Naive B cell (primary cell): ENCODE measurements around the gene TMEM51. TPM values are rescaled to one million over a fixed set of nuclear protein-coding genes. Genes with fewer than 3 reads are reported as not detected.
"Not testable (repeated sequence)": the region's sequence is repeated elsewhere in the genome, so short reads cannot be mapped to it uniquely, and the experiment has no call there.

Experiments
- ATAC-seq, 2 donors: fragments of 150-1000 bp; cut with Tn5 transposase; 2 replicates each; pipeline ENCODE4 v1.10.0; 2021; ENCODE audit warnings: low read depth in 2 of 2, mild to moderate bottlenecking in 2 of 2, moderate library complexity in 2 of 2
- DNase-seq: peaks from one replicate; pipeline ENCODE4 v3.0.0; 2022
- H3K27ac Mint-ChIP-seq, 6 donors: one replicate each; pipeline ENCODE4 v1.8.0; 2020 to 2022; ENCODE audit warnings: mild to moderate bottlenecking in 6 of 6, mixed read lengths in 6 of 6, moderate library complexity in 5 of 6, inconsistent platforms in 2 of 6
- H3K27me3 Mint-ChIP-seq, 3 donors: one replicate each; pipeline ENCODE4 v1.8.0; 2021 to 2022; ENCODE audit warnings: mixed read lengths in 3 of 3, mild to moderate bottlenecking in 1 of 3
- H3K36me3 Mint-ChIP-seq, 2 donors: one replicate each; pipeline ENCODE4 v1.8.0; 2020 to 2022; ENCODE audit warnings: mixed read lengths in 2 of 2, inconsistent platforms in 1 of 2, mild to moderate bottlenecking in 1 of 2
- H3K4me1 Mint-ChIP-seq, 3 donors: one replicate each; pipeline ENCODE4 v1.8.0; 2020 to 2022; ENCODE audit warnings: mixed read lengths in 3 of 3, inconsistent platforms in 1 of 3, mild to moderate bottlenecking in 1 of 3, moderate library complexity in 1 of 3
- H3K4me3 Mint-ChIP-seq, 8 donors: one replicate each; pipeline ENCODE4 v1.8.0; 2020 to 2022; ENCODE audit warnings: mild to moderate bottlenecking in 8 of 8, mixed read lengths in 8 of 8, moderate library complexity in 8 of 8, inconsistent platforms in 2 of 8
- H3K9me3 Mint-ChIP-seq, 7 donors: one replicate each; pipeline ENCODE4 v1.8.0; 2020 to 2022; ENCODE audit warnings: mixed read lengths in 7 of 7, mild to moderate bottlenecking in 5 of 7, inconsistent platforms in 2 of 7, moderate library complexity in 1 of 7
- polyA plus RNA-seq, 6 donors: library from polyadenylated mRNA; unstranded; fragments of 300-500 nt; fragmentation: Illumina TruSeq; gene quantifications; one replicate each; pipeline ENCODE4 v1.2.3, GENCODE V29; 2021; ENCODE audit warnings: low read depth in 6 of 6

TMEM51 gene
- polyA plus RNA-seq, 6 donors from 2014 or later: not detected

DNA sequence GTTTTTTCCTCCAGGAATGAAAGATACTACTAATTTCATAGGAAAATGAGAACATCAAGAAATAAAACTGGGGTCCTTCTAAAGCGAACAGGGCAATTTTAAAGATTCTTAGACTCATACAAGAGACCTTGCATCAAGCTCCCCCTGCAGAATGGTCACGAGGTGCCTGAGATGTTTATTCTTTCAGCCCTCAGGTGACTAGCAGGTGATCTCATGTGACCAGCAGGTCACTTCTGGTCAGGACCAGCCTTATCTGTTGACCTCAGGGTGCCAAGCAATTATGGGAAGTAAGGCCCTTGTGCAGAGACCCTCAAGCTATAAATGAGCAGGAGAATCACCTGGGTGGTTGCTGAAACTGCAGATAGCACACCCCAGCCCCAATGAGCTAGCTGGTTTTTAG, 20.6 kb upstream of the TMEM51 start:
- no peak overlapping the region for H3K4me3 Mint-ChIP-seq
- no peaks in the 10 kb centered on the region for H3K4me1 Mint-ChIP-seq
- H3K36me3 Mint-ChIP-seq: peaks cover 0 to 6% of the 10 kb centered on the region in 2 donors
- H3K27ac Mint-ChIP-seq: no peak overlapping the region
- peaks cover 2 to 7% (median 5%) of the 10 kb centered on the region in 7 donors for H3K9me3 Mint-ChIP-seq
- ATAC-seq: no peak
- DNase-seq: no peak
- H3K27me3 Mint-ChIP-seq: peaks cover 36 to 72% (median 59%) of the 10 kb centered on the region in 3 donors

DNA sequence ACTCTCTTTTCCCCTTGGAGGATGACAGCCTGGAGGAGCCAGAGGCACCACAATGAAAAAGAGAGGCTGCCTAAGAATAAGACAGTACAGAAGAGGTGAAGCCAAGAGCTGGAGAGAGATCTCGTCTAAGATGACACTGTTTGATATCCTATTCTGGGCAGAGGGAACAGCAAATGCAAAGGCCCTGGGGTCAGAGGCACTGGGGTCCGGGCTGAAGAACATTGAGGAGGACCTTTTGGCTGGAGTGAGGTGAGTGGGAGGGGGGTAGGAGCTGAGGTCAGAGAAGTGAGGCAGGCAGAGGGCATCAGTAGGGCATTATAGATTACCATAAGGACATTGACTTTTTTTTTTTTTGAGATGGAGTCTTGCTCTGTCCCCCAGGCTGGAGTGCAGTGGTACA, 19.3 kb upstream of the TMEM51 start:
- H3K27ac Mint-ChIP-seq: no peak overlapping the region
- peaks cover 0 to 4% of the 10 kb centered on the region in 2 donors for H3K36me3 Mint-ChIP-seq
- H3K4me3 Mint-ChIP-seq: no peak overlapping the region
- no peaks in the 10 kb centered on the region for H3K4me1 Mint-ChIP-seq
- peaks cover 39 to 73% (median 62%) of the 10 kb centered on the region in 3 donors for H3K27me3 Mint-ChIP-seq
- ATAC-seq (no peak), DNase-seq (no peak)
- H3K9me3 Mint-ChIP-seq: peaks cover 3 to 9% (median 6%) of the 10 kb centered on the region in 7 donors

DNA sequence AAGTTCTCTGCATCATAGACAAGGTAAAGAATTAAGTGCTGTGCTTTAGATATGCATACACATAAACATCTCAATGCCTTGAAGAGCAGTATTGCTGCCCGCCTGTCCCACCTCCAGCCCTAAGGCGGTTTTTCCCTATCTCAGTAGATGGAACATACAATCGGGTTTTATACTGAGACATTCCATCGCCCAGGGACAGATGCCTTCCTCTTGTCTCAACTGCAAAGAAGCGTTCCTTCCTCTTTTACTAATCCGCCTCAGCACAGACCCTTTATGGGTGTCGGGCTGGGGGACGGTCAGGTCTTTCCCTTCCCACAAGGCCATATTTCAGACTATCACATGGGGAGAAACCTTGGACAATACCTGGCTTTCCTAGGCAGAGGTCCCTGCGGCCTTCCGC, 17.9 kb upstream of the TMEM51 start:
- not testable (repeated sequence) for H3K36me3 Mint-ChIP-seq, DNase-seq, H3K4me3 Mint-ChIP-seq, ATAC-seq, H3K27ac Mint-ChIP-seq, H3K9me3 Mint-ChIP-seq, H3K4me1 Mint-ChIP-seq
- H3K27me3 Mint-ChIP-seq: peaks cover 38 to 72% (median 60%) of the 10 kb centered on the region in 3 donors

DNA sequence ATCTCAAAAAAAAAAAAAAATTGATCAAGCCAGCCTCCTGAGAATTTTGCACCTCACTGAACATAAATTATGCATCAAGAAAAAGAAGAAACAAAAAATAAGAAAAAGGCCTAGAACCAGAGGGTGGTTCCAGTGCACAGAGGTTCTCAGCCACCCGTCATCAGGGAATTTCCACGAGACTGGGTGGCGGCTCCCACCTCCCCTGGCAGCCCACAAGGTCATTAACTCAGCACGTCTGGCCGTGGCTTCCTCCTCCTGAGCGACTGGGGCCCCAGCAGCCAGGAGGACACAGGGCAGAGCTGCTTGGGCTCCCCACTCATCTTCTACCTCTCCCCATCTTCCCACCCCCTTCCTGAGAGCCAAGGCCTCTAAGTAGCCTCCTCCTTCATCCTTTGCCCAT, 15.7 kb upstream of the TMEM51 start:
- Mint-ChIP-seq H3K4me3 (no peak overlapping the region), H3K4me1 (peaks cover 0 to 2% (median 0%) of the 10 kb centered on the region in 3 donors), H3K27ac (no peak overlapping the region), H3K36me3 (no peaks in the 10 kb centered on the region), H3K27me3 (peaks cover 31 to 71% (median 52%) of the 10 kb centered on the region in 3 donors), H3K9me3 (peaks cover 0 to 8% (median 2%) of the 10 kb centered on the region in 7 donors)
- ATAC-seq: no peak
- DNase-seq: no peak

DNA sequence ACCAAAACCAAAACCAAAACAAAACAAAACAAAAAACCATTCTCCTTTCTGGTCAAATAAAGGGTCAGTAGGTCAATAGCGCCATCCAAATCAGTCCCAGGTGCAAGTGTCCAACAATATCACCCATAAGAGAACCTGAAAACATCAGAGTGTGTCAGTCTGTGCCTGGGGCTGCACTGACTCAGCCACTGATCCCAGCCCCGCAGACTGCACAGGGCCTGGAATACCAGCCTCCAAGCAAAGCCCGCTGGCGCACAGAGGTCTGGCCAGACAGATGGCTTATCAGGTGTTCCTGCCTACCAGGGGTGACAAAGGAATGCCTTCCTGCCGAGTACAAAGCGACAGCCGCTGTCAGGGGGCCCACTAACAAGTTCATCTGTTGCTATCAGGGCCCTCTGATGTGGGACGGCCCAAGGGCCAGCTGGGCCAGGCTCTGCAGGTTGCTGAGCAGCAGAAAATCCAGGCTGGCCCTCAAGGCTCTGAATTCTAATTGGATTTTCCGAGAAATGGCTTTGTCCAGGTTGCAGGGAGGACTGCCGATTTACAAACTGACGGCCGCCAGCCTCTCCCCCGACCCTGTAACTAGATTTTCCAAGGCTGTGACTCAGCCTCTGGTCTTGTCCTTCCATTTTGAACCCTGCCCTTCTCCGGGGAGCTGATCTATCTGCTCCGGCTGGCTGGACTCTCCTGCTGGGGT, 13.7 kb upstream of the TMEM51 start:
- ATAC-seq (no peak), DNase-seq (no peak)
- no peaks in the 10 kb centered on the region for H3K36me3 Mint-ChIP-seq
- no peak overlapping the region for H3K4me3 Mint-ChIP-seq
- H3K9me3 Mint-ChIP-seq: peaks cover 0 to 12% (median 2%) of the 10 kb centered on the region in 7 donors
- peaks cover 26 to 61% (median 36%) of the 10 kb centered on the region in 3 donors for H3K27me3 Mint-ChIP-seq
- H3K27ac Mint-ChIP-seq: no peak overlapping the region
- H3K4me1 Mint-ChIP-seq: peaks cover 0 to 2% (median 0%) of the 10 kb centered on the region in 3 donors

DNA sequence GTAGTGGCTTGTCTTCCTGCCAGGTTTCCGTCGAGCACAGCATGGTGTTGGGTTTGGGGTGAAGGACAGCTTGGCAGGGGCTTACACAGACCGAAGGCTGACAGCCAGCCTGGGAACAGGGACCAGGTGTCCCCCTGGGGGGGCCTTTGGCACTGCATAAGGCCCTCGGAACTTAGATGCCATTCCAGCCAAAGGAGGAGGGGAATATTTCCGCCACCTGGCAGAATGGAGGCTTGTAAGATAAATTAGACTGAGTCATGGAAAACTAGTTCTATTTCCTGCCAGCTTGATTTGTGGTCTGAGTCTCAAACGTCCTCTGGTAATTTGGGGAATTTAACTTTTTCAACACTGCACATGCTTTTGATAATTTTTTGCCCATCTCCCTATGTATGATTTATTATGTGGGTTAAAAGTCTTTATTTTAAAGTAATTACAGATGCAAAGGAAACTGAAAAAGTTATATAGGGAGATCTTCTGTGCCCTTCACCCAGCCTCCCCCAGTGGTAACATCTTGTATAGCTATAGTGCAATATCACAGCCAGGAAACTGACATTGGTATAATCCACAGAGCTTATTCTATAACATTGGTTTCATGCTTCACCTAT, 11.5 kb upstream of the TMEM51 start:
- H3K4me3 Mint-ChIP-seq: no peak overlapping the region
- peaks cover 17 to 51% (median 20%) of the 10 kb centered on the region in 3 donors for H3K27me3 Mint-ChIP-seq
- no peak for ATAC-seq

DNA sequence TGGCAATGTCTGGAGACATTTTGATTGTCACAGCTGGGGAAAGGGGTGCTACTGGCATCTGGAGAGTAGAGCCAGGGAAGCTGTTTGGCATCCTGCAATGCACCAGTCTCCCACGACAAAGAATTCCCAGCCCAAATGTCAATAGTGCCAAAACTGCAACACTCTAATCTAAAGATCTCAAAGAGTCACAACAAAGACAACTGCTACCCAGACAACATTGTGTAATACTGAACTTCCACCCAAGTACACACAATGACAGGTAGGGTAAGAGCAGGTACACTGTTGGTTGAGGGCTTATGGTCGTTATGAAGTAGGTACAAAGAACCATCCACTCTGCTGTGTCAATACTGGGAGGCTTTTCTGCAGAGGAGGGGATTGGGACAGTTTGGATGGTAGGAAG, 8.2 kb upstream of the TMEM51 start:
- Mint-ChIP-seq H3K27me3 (peaks cover 21 to 65% (median 23%) of the 10 kb centered on the region in 3 donors), H3K27ac (peak overlapping the region in 2 of 6 donors; percentile 8 to 20), H3K4me3 (peak overlapping the region in 1 of 8 donors; percentile 17), H3K4me1 (peaks cover 0 to 2% (median 0%) of the 10 kb centered on the region in 3 donors), H3K36me3 (peaks cover 0 to under 1% of the 10 kb centered on the region in 2 donors), H3K9me3 (peaks cover 0 to 6% (median 0%) of the 10 kb centered on the region in 7 donors)
- ATAC-seq (no peak), DNase-seq (no peak)

More for the DNA sequence above, 11.5 kb upstream of the TMEM51 start:
- DNase-seq: no peak
- Mint-ChIP-seq H3K9me3 (peaks cover 0 to 10% (median 2%) of the 10 kb centered on the region in 7 donors), H3K4me1 (peaks cover 0 to 2% (median 0%) of the 10 kb centered on the region in 3 donors), H3K27ac (no peak overlapping the region), H3K36me3 (no peaks in the 10 kb centered on the region)

DNA sequence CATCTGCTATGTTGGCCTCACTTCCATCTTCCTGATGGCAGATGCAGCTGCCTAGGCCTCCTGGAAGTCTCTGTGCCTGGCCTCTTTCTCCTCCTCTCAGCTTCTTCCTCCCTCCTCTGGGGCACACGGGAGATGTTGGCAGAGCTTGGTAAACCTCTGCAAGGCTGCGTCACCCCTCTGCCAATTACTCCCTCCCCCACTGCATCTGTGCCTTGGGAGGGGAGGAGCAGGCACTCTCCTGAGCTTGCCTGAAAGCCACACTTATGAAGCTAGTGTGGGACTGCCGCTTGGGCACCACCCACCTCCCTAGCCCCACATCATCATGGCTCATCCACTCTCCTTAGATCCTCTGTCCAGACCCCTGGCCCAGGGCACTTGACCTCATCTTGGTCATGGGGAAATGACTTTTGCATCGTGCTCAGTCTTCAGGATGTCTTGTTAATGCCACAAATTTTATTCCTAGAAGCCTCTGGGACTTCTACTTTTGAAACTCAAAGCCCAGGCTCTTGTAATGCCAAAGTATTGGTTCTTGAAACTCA, 7.3 kb upstream of the TMEM51 start:
- Mint-ChIP-seq H3K27ac (no peak overlapping the region), H3K4me3 (no peak overlapping the region), H3K27me3 (peaks cover 30 to 65% (median 32%) of the 10 kb centered on the region in 3 donors), H3K36me3 (peaks cover 0 to 8% of the 10 kb centered on the region in 2 donors), H3K4me1 (peaks cover 0 to 2% (median 0%) of the 10 kb centered on the region in 3 donors), H3K9me3 (peaks cover 0 to 12% (median 3%) of the 10 kb centered on the region in 7 donors)
- DNase-seq (no peak), ATAC-seq (no peak)

DNA sequence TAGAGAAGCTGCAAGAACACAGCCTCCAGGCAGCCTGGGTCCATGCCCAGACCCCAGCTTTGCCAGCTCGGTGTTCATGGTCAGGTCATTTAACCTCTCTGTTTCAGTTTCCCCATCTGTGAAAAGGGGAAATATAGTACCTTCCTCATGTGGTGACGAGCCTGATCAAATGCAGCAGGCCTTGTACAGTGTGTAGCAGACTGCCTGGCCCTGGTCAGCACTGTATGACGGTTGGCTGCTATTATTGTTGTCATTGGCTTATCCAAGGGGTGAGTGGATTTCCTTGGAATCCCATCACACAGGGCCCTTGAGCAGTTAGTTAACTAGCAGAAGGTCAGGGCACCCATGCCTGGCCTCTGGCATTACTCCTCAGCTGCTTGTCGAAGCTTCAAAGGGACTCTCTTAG, 6.6 kb upstream of the TMEM51 start:
- ATAC-seq: no peak
- H3K36me3 Mint-ChIP-seq: peaks cover 0 to 8% of the 10 kb centered on the region in 2 donors
- H3K9me3 Mint-ChIP-seq: peaks cover 0 to 12% (median 3%) of the 10 kb centered on the region in 7 donors
- no peak for DNase-seq
- H3K4me3 Mint-ChIP-seq: no peak overlapping the region
- peaks cover 33 to 71% (median 37%) of the 10 kb centered on the region in 3 donors for H3K27me3 Mint-ChIP-seq
- H3K4me1 Mint-ChIP-seq: peaks cover 0 to 2% (median 0%) of the 10 kb centered on the region in 3 donors
- H3K27ac Mint-ChIP-seq: no peak overlapping the region

DNA sequence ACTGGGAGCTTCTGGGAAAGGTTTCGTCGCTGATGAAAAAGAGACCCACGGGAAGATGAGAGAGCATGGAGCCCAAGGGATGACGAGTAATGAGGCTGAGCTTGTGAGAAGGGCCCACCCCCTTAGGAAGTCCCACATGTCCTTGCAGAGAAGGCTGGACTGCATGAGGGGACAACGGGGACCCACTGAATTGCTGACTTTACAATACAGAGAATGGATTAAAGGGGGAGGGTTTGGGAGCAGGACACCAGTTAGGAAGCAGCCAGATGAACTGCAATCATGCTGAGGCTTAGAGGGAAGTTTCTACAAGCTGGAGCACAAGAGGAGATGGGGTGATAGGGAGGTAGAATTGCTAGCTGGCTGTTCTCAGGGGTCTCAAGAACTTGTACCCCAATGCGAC, 5.5 kb upstream of the TMEM51 start:
- ATAC-seq (no peak), DNase-seq (no peak)
- H3K9me3 Mint-ChIP-seq: peaks cover 0 to 10% (median under 1%) of the 10 kb centered on the region in 7 donors
- H3K36me3 Mint-ChIP-seq: peaks cover 0 to 8% of the 10 kb centered on the region in 2 donors
- no peak overlapping the region for H3K4me3 Mint-ChIP-seq
- no peak overlapping the region for H3K27ac Mint-ChIP-seq
- H3K4me1 Mint-ChIP-seq: peaks cover 0 to 7% (median under 1%) of the 10 kb centered on the region in 3 donors
- H3K27me3 Mint-ChIP-seq: peaks cover 37 to 72% (median 48%) of the 10 kb centered on the region in 3 donors

DNA sequence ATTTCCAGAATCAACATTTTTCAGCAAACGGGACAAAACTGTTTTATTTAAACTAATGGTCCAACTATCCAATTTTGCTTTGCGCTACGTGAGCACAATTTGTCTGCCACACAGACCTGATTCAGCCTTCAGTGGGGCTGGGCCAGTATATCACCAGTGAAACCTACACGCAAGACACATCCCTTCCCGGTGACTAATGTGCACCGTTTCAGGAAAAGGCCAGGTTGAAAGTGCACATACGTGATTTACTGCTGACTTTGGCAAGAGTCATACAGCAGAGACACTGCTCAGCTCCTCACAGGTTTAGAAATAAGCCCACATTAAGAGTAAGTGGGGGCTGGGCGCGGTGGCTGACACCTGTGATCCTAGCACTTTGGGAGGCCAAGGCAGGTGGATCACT, 5.1 kb upstream of the TMEM51 start:
- DNase-seq (no peak), ATAC-seq (no peak)
- Mint-ChIP-seq H3K36me3 (peaks cover 0 to 8% of the 10 kb centered on the region in 2 donors), H3K4me1 (peaks cover 0 to 11% (median 4%) of the 10 kb centered on the region in 3 donors), H3K9me3 (peaks cover 0 to 5% (median 0%) of the 10 kb centered on the region in 7 donors), H3K27ac (no peak overlapping the region), H3K4me3 (no peak overlapping the region), H3K27me3 (peaks cover 34 to 69% (median 49%) of the 10 kb centered on the region in 3 donors)

DNA sequence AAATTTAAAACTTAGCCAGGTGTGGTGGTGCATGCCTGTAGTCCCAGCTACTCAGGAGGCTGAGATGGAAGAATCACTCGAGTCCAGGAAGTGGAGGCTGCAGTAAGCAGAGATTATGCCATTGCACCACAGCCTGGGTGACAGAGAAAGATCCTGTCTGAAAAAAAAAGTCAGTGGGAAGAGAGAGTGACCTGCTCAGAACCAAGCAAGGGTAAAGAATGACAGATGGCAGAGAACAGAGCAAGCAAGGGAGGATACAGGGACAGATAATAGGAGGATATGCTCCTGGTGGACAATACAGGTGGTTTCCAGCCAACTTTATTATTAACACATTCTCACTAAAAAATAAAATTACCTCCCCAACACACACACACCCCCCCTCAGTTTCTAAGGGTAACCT, 4.6 kb upstream of the TMEM51 start:
- Mint-ChIP-seq H3K9me3 (peaks cover 0 to 5% (median 0%) of the 10 kb centered on the region in 7 donors), H3K36me3 (peaks cover 0 to 8% of the 10 kb centered on the region in 2 donors), H3K4me1 (peaks cover 0 to 11% (median 4%) of the 10 kb centered on the region in 3 donors), H3K27ac (no peak overlapping the region), H3K4me3 (peak overlapping the region in 1 of 8 donors; percentile 30), H3K27me3 (peaks cover 34 to 69% (median 49%) of the 10 kb centered on the region in 3 donors)
- DNase-seq (no peak), ATAC-seq (no peak)

DNA sequence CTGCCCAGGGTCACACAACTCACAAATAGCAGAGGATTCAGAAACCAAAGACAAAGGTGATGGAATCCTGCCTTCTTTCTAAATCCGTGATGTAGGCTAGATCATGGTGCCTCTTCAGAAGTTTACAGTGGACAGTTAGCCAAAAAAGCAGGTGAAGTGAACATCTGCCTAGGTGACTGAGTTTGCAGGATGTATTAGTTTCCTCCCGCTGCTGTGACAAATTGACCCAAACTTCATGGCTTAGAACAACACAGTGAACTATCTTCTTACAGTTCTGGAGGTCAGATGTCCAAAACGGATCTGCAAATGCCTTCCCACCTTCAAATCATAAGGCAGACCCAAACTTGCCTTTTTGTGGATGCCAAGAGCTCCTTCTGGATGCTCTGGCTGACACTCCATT, 3.2 kb upstream of the TMEM51 start:
- peaks cover 0 to 8% of the 10 kb centered on the region in 2 donors for H3K36me3 Mint-ChIP-seq
- DNase-seq: no peak
- peaks cover 0 to 5% (median 0%) of the 10 kb centered on the region in 7 donors for H3K9me3 Mint-ChIP-seq
- peaks cover 38 to 63% (median 53%) of the 10 kb centered on the region in 3 donors for H3K27me3 Mint-ChIP-seq
- no peak for ATAC-seq
- H3K4me1 Mint-ChIP-seq: peaks cover 2 to 17% (median 15%) of the 10 kb centered on the region in 3 donors
- no peak overlapping the region for H3K4me3 Mint-ChIP-seq
- no peak overlapping the region for H3K27ac Mint-ChIP-seq
